Fibroblast of skin of left quadriceps (primary cell): ENCODE measurements around the gene TRAF3IP3.

ENCODE experiments used
- DNase-seq, 2 experiments: peaks; one replicate each; pipeline ENCODE4 v3.0.0-alpha.2; 2013; ENCODE audit warnings: low read depth in 2 of 2

Gene TRAF3IP3

GRCh38 chr1:209827384-209828262 is 71.8 kb downstream of the TRAF3IP3 start, which contains the start of gene UTP25:
TSS of gene UTP25 (plus strand) at chr1:209827972. CDS start at chr1:209828064, 92 bp downstream.
- peak; percentile 92 to 93 for DNase-seq

- no peak for DNase-seq
Measured at GRCh38 chr1:209829716-209830115, 73.9 kb downstream of the TRAF3IP3 start.

GRCh38 chr1:209830722-209831121 is 74.9 kb downstream of the TRAF3IP3 start:
- no peak for DNase-seq

GRCh38 chr1:209831615-209832014 is 75.8 kb downstream of the TRAF3IP3 start:
- no peak for DNase-seq
